Fibroblast of skin of right quadriceps (primary cell): ENCODE measurements around the gene PLA2G2D.

Experiments
- DNase-seq: peaks from one replicate; pipeline ENCODE4 v3.0.0-alpha.2; 2013

The PLA2G2D gene

DNA sequence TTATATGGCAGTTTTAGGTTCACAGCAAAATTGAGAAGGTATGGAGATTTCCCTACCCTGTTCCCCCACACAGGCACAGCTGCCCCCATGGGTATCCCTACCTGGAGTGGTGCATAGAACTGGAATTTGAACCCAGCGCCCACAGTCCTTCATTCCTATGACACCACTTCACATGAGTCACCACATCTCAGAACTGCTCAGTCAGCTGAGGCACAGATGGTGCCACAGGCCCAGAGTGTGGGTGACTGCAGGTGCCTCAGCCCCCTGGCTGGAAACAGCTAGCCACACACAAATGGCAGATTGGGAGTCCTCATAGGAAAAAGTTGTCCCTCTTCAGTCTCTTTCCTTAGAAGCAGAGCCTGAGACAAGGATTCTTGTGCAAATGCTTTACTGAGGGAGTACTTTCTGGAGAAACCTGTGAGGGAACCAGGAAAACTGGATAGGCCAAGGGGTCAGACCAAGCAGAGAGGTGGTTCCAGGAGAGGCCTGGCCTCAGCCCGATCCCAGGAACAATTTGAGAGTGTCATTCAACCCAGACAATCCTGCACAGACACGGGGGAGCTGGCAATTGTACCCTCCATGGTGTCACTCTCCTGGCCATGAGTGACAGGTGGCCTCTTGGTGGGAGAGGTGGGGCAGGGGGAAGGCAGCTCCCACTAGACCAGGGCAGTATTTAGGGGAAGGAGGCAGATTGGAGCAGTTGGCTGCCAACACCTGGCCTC lies 6.9 kb downstream of the PLA2G2D start:
- DNase-seq, result no peak

DNA sequence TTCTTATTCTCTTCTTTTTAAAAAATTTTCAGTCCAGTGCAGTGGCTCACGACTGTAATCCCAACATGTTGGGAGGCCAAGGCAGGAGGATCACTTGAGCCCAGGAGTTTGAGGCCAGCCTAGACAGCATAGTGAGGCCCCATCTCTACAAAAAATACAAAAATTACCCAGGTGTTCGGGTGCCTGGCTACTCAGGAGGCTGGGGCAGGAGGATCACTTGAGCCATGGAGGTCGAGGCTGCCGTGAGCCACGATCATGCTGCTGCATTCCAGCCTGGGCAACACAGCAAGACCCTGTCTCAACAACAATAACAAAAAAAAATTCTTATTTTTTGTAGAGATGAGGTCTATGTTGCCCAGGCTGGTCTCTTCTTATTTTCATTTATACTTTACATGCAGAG lies 7.9 kb downstream of the PLA2G2D start:
- no peak for DNase-seq

DNA sequence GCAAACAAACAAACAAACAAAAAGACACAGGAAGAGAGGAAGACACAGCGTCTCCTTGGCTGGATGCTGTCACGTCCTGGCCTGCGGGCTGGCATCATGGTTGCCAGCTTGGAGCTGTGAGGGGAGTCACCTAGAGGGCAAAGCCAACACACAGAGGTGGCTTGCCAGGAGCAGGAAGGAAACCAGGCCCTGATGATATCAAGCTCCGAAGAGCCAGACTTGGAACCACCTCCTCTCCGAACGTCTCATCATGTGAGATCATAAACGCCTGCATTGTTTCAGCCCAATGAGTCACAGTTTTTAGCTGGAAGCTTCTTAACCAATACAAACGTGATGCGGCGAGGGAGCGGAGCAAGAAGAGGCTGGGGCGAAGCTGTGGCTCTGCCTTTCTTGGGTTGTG lies 8.7 kb downstream of the PLA2G2D start:
- peak; percentile 11 for DNase-seq

DNA sequence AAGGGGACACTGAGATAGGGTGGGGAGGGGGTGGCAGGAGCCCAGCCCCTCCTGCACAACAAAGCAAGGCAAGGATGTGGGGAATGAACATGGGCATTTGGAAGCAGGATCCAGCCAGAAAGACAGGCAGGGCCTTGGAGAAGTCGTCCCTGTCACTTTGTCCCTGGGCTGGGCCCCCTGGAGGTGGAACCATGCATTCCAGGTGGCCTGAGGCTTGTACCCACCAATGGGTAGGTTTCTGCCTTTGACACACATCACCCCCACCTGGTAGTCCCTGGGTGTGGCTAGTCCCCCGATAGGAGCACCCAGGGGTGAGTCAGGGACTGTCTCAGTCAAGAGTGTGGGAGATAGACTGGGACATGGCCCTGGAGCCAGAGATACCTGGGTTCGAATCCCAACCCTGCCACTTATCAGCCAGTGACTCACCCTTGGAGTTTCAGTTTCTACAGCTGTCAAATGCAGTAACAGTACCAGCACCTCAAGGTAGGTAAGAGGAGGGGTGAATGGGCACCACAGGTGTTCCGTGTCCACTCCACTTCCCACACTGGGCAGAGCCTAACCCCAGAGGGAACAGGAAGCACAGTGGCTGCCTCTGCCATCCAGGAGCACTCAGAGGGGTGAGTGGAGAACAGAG lies 10.0 kb downstream of the PLA2G2D start:
- DNase-seq, result no peak

DNA sequence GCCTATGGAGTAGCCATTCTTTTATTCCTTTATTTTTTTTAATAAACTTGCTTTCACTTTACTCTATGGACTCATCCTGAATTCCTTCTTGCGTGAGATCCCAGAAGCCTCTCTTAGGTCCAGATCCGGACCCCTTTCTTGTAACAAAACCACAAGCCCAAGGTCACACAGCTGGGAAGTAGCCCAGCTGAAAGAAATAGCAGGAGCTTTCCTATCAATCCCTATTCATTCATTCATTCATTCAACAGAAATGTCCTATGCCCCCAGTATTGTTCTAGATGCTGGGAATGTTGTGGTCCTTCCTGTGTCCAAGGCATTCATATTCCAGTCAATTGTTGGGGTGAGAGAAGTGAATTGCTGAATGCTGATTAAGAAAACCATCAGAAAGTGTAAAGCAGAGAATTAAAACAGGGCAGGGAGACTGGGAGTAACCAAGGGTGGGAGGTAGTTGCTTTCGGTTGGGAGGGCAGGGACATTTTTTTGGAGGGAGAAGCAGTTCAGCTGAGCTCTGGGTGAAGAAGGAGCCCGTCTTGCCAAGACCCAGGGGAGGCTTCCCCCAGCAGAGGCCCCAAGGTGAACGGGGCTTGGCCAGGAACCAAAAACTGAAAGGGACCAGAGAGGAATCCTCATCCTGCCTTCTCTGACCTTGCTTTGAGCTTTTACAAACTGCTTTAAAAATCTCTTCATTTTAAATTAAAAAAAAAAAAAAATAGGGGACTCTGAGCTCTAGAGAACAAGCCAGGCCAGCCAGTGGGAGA lies 10.8 kb downstream of the PLA2G2D start:
- no peak for DNase-seq

DNA sequence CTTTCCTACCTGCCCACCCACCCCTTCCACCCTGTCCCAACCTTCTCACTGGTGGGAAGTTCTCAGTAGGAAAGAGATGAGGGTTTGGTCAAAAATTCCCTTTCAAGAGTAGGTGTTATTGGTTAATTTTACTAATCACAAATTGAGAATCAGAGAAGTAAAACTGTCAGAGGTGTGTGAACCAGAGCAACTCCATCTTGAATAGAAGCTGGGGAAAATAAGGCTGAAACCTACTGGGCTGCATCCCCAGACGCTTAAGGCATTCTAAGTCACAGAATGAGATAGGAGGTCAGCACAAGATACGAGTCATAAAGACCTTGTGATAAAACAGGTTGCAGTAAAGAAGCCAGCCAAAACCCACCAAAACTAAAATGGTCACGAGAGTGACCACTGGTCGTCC lies 11.5 kb downstream of the PLA2G2D start:
- no peak for DNase-seq

DNA sequence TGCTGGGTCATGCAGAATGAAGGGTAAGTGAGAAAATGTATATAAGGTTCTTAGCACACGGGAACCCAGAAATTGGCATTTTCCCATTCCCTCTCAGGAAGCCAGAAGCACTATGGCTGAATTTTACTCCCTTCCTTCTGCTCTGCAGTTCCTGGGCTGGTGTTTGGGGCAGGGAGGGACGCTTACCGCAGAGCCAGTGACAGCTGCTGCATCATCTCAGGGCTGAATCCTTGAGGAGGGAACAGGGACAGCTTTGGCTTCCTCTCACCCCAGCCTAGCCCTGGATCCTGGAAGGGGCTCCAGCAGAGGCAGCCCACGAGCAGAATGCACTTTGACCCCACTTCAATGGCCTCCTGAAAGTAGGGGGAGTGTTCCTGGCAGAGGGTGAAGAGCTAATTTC lies 12.0 kb downstream of the PLA2G2D start:
- no peak for DNase-seq

DNA sequence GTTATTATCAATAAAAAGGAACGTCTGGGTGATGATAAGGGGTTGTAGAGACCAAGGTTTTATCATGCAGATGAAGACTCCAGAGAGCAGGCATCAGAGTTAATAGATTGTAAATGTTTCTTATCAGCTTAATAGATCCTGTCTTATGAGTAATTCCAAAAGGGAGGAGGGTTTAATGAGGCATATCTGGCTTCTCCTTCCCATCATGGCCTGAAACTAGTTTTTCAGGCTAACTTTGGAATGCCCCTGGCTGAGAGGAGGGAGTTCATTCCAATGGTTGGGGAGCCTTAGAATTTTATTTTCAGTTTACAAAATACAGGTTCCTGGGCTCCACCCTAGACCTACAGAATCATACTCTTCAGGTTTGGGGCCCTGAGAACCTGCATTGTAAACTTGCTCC lies 13.5 kb downstream of the PLA2G2D start:
- DNase-seq, result no peak

DNA sequence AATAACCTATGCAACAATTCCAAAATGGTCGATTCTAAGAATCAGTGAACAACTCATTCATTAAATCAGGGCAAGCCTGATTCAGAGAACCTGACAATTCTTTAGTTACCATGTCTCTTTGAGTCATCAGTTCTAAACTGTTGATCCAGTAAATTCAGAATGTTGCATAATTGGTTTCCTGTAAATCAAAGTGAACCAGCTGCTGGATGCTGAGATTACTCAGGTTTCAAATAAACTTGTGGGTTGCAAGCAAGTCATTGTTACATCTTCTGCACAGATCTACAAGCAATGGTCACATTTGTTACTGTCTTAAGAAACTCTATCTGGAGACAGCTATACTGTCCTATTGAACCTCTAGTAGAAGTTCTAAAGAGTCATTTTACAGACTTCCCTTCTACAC lies 16.5 kb downstream of the PLA2G2D start:
- DNase-seq, result peak; percentile 65

DNA sequence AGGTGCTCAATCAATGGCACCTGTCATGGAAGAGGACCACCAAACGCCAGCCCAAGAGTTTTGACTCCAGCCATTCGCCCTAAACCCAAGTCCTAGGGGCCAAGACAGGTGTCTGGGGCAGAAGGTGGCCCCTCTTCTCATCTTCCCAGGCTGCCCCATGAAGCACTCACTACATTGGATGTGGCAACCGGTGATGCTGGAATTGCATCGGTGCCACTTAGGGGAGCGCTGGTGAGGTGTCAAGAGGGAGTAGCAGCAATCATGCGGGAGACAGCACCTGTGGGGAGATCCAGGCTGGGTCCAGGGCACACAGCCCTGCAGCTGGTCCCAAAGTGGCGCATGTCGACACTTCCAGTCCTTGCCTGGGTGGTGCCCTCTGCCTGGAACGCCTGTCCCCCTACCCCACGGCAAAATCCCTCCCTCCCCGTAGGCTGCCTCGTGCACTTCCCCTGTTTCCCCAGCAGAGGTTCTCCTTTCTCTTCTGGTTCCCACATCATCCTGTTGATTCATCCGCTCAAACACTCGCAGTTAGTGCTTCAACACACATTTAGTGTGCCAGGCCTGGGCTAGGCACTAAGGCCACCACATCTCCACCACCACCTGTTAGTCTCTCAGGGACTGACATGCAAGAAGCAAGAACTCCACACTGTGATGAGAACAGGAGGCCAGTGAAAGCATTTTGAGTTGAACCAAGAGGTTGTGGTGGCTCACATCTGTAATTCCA lies 18.5 kb downstream of the PLA2G2D start:
- DNase-seq, result peak; percentile 44

DNA sequence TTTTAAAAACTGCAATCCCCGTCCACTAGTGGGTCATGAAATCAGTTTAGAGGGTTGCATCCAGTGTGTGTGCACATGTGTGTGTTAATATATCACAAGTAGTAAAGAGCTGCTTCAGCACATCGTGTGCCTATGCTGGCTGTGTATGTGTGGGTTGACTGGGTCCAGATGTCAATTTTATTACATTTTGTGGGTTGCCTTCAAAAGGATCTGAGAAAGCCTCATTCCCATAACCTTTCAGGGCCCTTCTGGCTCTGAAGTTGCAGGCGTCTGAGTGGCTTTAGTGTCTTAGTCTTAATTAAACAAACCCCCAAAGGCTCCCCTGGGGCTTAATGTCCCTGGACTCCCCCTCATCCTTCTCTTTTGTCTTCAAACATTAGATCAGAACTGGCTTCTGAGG lies 19.8 kb downstream of the PLA2G2D start:
- DNase-seq, result no peak

DNA sequence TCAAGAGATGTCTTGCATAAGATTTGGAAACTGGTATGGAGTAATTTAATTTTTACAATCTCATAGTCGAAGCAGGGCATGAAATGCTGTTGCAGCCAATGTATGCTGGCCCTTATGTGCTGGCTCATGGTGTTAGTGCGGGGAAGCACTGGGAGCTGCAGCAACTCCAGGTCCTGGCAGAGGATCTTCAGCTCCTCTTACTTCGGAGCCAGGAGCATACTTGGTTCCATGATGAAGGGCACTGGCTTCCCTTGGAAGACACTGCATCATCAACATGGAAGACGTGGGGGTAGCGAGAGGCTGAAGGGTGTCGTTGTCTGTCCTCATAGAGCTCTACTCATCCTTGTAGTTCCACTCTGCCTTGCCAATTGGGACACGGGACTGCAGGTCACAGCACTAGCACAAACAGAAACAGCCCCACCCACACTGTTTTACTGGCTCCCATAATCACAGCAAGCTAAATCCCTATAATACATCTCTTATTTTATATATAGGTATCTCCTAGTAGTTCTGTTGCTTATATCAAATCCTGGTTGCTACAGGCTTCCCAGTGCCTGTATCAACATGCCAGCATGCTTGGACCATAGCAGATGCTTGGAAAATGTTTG lies 22.4 kb downstream of the PLA2G2D start:
- DNase-seq, result no peak

DNA sequence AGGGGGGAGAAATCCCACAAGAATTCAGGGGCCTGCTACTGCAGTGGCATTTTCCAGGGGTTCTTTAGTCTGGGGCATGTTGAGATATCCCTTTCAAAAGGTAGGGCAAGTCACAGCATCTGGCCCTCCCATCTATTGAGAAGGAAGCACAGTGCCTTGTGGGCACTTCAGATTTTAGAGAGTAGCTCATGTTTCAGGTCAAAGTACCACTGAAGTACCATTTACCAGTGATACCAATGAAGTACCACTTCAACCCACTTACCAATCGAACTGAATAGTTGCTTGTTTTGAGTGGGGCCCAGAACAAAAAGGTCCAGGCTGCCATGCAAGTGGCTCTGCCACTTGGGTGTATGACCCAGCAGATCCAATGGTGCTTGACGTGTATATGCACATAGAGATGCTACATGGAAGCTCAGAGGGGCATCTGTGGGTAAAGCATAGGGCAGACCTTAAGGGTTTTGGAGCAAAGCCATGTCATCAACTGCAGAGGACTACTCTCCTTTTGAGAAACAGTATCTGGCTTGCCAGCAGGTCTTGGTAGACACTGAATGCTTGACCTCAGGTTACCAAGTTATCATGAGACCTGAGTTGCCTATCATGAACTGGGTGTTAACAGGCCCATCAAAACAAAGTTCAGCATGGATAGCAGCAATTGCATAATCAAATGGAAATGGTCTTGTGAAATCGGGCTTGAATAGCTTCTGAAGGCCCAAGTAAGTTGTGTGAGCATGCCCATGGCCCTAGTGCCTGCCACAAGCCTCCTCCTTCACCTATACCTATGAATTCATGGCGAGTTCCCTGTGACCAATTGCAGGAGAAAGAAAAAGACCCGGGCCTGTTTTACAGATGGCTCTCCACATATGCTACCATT lies 23.5 kb downstream of the PLA2G2D start:
- no peak for DNase-seq

DNA sequence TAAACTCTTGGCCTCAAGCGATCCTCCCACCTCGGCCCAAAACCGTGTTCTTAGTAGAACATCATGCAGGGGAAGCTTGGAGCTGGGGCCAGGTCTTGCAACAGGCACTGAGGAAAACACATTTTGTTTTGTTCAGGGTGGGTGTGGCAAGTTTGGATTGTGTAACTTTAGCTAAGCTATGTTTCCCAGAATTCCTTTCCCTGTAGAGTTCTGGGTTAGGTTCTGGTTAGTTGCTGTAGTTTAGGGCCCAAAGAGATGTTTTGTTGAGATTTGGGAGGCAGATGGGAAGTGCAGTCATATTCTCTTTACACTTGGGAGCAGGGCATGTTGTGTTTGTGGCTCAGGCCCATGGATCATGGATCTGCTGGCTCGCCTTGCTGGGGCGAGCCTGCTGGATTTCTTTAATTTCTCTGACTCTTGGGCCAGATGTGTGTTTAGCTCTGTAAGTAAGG lies 25.4 kb downstream of the PLA2G2D start:
- no peak for DNase-seq

DNA sequence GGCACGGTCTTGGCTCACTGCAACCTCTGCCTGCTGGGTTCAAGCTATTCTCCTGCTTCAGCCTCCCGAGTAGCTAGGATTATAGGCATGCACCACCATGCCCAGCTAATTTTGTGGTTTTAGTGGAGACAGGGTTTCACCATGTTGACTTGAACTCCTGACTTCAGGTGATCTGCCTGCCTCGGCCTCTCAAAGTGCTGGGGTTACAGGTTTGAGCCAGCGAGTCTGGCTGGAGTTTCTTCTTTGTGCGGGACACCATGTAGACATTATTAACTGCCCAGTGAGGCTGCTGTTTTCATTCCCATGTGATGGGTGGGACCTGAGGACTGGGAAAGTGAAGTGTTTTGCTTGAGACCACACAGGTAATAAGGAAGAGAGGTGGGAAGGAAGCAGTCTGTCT lies 26.0 kb downstream of the PLA2G2D start:
- no peak for DNase-seq

DNA sequence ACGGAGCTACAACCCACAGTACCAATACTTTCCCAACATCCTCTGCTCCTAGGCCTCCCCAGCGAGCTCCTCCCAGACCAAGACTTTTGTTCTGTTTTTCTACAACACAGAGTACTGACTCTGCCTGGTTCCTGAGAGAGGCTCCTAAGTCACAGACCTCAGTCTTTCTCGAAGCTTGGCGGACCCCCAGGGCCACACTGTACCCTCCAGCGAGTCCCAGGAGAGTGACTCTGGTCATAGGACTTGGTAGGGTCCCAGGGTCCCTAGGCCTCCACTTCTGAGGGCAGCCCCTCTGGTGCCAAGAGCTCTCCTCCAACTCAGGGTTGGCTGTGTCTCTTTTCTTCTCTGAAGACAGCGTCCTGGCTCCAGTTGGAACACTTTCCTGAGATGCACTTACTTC lies 28.7 kb downstream of the PLA2G2D start:
- DNase-seq, result no peak

DNA sequence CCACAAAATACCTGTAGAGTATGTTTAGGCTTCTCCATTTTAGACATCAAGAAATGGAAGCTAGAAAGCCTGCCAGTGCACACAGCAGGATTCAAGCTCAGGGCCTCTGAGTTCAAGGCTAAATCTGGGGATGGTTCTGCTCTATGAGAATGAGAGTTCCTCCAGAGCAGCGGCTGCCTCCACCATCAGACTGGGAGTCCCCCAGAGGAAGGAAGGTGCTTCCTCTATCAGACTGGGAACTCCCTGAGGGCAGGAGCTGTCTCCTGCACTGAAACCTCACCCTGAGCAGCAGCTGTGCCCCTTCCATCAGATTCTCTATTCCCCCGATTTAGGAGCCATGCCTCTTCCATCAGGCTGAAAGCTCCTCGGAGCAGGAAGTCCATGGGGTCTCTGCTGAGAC lies 29.2 kb downstream of the PLA2G2D start:
- no peak for DNase-seq

DNA sequence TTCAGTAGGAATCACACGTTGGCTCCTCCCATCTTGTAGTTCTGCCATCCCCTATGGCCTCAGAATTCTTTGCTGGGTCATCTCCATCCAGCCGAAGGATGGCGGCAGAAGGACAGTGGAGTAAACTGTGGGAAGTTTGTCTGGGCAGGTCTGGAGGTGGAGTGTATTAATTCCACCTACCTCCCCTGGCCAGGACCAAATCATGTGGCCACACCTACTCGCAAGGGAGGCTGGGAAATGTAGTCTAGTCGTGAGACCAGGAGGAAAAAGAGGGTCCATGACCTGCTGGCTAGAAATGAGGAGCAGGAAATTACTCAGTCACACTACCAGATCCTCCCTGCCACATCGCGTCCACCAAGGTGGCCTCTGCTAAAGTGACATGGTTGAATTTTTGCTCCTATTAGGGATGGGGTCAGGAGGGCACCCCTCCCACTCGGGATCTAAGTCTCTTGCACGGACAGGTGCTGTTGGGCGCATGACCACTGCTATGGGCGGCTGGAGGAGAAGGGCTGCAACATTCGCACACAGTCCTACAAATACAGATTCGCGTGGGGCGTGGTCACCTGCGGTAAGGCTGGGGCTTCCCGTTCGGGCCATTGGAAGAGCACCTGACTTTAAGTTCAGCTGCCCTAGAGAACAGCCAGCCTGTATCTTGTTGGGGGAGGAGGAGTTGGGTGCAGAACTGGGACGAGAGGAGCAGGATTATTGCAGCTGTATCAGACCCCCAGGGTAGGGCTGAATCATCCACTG lies 29.8 kb downstream of the PLA2G2D start:
- no peak for DNase-seq

DNA sequence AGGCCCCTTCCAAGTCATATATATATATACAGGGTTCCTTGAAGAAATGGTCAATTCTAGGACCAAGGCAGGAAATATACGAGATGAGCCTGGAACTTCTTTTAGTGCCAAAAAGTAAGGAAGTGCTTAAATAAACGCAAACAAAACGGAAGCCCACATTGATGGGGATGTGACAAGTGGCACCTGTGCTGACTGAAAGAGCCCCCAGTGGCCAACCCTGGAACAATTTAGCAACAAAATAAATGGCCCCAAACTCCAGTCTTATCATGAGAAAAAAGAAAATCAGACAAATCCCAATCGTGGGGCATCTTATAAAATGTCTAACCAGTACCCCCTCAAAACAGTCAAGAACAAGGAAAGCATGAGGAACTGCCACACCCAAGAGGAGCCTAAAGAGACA lies 31.7 kb downstream of the PLA2G2D start:
- DNase-seq, result no peak

DNA sequence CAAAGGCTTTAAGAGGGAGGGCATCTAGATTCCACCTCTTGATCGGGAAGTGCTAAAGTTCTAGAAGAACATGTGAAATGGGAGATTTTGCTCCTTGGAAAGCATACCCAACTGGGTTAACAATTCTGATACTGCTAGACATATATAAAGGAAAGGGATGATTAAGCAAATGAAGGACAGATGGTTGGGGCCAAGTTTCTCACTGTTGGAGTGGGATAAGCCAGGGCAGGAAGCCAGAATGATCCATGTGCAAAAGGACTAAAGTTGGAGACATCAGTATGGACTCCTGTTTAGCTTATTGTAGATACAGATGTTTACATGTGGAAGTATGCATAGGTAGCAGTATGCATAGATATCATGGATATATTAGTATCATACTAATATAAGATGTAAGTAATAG lies 32.5 kb downstream of the PLA2G2D start:
- DNase-seq, result no peak
